OCI-LY3 (cell line): Measurements from ENCODE around the gene NCOR2.

ENCODE experiments used
- H2AFZ ChIP-seq: fragments of 200-600, 300-600 bp; shearing (Covaris generic); 2 replicates; pipeline ENCODE4 v1.6.0; 2014; ENCODE audit warnings: antibody characterized with exemption, low read depth, low read length
- H3K27ac ChIP-seq: fragments of 200-600, 300-600 bp; sonication (generic); 2 replicates; pipeline ENCODE4 v1.5.1; 2014; ENCODE audit warnings: mild to moderate bottlenecking, low read length, moderate library complexity, mixed read lengths
- H3K27me3 ChIP-seq: fragments of 200-600, 300-600 bp; sonication (generic); 2 replicates; pipeline ENCODE4 v1.6.1; 2014; ENCODE audit warnings: low read depth, low read length, mixed read lengths
- H3K36me3 ChIP-seq: fragments of 200-600, 300-600 bp; sonication (generic); replicated peaks from 2 replicates; pipeline ENCODE3; 2014; ENCODE audit warnings: low read depth, low read length, mixed read lengths
- H3K4me1 ChIP-seq: fragments of 300-600, 200-600 bp; sonication (generic); 2 replicates; pipeline ENCODE4 v1.6.1; 2014; ENCODE audit warnings: low read length, mixed read lengths
- H3K4me2 ChIP-seq: fragments of 200-600, 300-600 bp; sonication (generic); 2 replicates; pipeline ENCODE4 v1.6.1; 2014; ENCODE audit warnings: low read length, mixed read lengths
- H3K4me3 ChIP-seq: fragments of 300-600, 200-600 bp; sonication (generic); 2 replicates; pipeline ENCODE4 v1.5.1; 2014; ENCODE audit warnings: antibody characterized with exemption, mild to moderate bottlenecking, low read length, moderate library complexity
- H3K79me2 ChIP-seq: fragments of 300-600, 200-600 bp; shearing (Covaris generic); 2 replicates; pipeline ENCODE4 v1.6.1; 2014; ENCODE audit warnings: mild to moderate bottlenecking, low read length, mixed read lengths
- H3K9ac ChIP-seq: fragments of 300-600, 200-600 bp; shearing (Covaris generic); 2 replicates; pipeline ENCODE4 v1.6.0; 2014; ENCODE audit warnings: mild to moderate bottlenecking, low read length, moderate library complexity
- H3K9me3 ChIP-seq: fragments of 200-600, 300-600 bp; shearing (Covaris generic); 2 replicates; pipeline ENCODE4 v1.6.1; 2014; ENCODE audit warnings: low read length, mixed read lengths; ENCODE audit not compliant: insufficient read depth
- H4K20me1 ChIP-seq: fragments of 200-600, 300-600 bp; sonication (generic); 2 replicates; pipeline ENCODE4 v1.6.1; 2016; ENCODE audit warnings: low read length, mixed read lengths; ENCODE audit not compliant: insufficient read depth
- EZH2phosphoT487 ChIP-seq: fragments of 200-600 bp; shearing (Covaris generic); IDR thresholded peaks from 2 replicates; pipeline ENCODE4 v1.6.1; 2018; ENCODE audit warnings: antibody characterized with exemption, mixed run types, low read depth
- TF ChIP-seq, protein P1 (sequence below): fragments of 200-600, 300-600 bp; sonication (generic); IDR thresholded peaks from 2 replicates; pipeline ENCODE4 v1.5.1; 2014; ENCODE audit warnings: antibody characterized with exemption, low read length, low read depth

NCOR2 gene

DNA sequence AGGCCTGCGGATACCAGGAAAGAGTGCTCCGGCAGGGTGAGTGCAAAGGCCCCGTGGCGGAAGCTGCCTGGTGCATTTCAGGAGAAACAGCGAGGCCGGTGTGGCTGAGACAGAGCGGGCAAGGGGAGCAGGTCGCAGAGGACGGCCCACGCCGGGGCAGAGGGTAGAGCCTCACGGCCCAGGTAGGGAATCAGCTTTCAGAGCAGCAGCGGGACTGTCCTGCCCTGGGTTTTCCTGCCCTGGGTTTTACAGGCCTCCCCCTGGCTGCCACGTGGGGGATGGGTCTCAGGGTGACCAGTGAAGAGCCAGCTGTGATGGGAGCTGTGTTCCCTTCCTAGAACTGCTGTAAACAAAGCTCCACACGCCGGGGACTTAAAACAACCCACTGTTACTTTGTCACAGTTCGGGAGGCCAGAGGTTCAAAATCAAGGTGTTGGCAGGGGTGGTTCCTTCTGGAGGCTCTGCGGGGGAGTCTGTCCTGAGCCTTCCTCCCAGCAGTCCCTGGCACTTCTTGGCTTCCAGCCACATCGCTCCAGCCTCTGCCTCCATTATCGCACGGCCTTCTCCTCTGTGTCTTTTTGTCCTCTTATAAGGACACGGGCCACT lies 10.4 kb downstream of the NCOR2 start:
- Histone ChIP-seq H3K9me3 (no peaks in the 10 kb centered on the region), H3K9ac (no peak overlapping the region), H3K4me1 (peaks cover 15% of the 10 kb centered on the region), H2AFZ (no peak overlapping the region), H3K79me2 (peaks cover 99% of the 10 kb centered on the region), H3K27ac (no peak overlapping the region), H3K4me2 (no peak overlapping the region), H3K4me3 (no peak overlapping the region), H4K20me1 (peaks cover 98% of the 10 kb centered on the region), H3K27me3 (no peaks in the 10 kb centered on the region), H3K36me3 (peaks cover 18% of the 10 kb centered on the region)
- TF ChIP-seq EZH2phosphoT487: no peak
- TF ChIP-seq, protein P1, sequence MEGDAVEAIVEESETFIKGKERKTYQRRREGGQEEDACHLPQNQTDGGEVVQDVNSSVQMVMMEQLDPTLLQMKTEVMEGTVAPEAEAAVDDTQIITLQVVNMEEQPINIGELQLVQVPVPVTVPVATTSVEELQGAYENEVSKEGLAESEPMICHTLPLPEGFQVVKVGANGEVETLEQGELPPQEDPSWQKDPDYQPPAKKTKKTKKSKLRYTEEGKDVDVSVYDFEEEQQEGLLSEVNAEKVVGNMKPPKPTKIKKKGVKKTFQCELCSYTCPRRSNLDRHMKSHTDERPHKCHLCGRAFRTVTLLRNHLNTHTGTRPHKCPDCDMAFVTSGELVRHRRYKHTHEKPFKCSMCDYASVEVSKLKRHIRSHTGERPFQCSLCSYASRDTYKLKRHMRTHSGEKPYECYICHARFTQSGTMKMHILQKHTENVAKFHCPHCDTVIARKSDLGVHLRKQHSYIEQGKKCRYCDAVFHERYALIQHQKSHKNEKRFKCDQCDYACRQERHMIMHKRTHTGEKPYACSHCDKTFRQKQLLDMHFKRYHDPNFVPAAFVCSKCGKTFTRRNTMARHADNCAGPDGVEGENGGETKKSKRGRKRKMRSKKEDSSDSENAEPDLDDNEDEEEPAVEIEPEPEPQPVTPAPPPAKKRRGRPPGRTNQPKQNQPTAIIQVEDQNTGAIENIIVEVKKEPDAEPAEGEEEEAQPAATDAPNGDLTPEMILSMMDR: no peak

DNA sequence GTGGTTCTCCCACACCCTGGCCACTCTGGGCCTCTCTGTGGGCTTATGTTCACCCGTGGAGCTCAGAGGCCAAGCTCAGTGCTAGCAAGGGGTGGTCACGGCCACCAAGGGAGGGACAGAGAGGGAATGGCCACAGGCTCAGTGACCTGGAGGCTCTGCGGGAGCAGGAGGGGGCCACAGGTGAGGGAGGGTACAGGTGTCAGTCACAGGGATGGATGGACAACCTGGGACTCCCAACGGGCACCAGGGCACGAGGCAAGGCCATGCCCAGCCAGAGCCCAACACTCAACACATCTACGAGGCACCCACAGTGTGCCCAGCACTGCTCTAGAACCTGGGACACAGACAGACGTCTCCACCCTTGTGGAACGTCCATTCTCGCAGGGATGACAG lies 11.3 kb downstream of the NCOR2 start:
- H3K79me2 ChIP-seq: peaks cover 99% of the 10 kb centered on the region
- peaks cover 18% of the 10 kb centered on the region for H3K36me3 ChIP-seq
- H3K9me3 ChIP-seq: no peaks in the 10 kb centered on the region
- H3K9ac ChIP-seq: no peak overlapping the region
- H3K27ac ChIP-seq: no peak overlapping the region
- no peak overlapping the region for H2AFZ ChIP-seq
- H3K4me2 ChIP-seq: no peak overlapping the region
- no peaks in the 10 kb centered on the region for H3K27me3 ChIP-seq
- peaks cover 19% of the 10 kb centered on the region for H3K4me1 ChIP-seq
- TF ChIP-seq, protein P1: no peak
- TF ChIP-seq EZH2phosphoT487: no peak
- H4K20me1 ChIP-seq: peaks cover 98% of the 10 kb centered on the region
- H3K4me3 ChIP-seq: no peak overlapping the region

DNA sequence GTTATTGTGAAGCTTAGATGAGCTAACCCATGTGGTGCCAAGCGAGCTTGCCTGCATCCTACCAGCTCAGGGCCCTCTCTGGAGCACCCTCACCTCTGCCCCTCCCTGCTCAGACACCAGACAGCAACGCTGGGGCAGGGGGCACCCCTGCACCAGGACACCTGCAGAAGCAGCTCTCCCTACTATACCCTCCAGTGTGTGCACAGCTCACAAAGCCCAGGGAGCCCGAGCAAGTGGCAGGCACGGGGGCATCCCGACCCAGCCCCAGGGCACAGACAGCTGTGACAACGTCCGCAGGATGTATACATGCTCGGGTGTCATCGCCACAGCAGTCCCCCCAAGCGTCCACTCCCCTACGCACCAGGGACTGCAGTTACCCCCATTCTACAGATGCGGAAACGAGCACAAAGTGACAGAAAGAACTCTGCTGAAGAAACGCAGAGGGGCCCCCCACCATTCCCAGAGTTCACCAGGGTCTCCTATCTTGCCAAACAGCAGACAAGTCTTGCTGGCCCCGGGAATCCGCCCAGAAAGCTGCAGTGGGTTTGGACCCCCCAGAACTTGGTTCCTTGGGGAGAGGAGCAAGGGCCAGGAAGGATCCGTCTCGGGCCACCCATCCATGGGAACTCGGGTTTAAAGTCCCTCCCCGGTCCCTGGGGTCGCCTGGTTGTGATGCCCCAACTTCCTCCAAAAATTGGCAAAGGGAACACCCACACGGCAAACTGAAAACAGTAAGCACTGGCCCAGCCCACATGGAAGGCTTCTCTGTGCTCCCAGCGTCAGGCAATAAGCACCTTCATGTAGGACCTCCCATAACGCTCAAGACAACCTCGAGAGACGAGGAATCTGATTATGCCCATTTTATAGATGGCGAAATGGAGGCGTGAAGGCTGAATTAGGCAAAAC lies 12.0 kb downstream of the NCOR2 start:
- no peak overlapping the region for H3K27ac ChIP-seq

More for the DNA sequence above, 12.0 kb downstream of the NCOR2 start:
- Histone ChIP-seq H3K4me2 (no peak overlapping the region), H3K36me3 (peaks cover 17% of the 10 kb centered on the region), H3K79me2 (peaks cover 99% of the 10 kb centered on the region), H2AFZ (no peak overlapping the region), H3K9ac (no peak overlapping the region), H3K4me3 (no peak overlapping the region), H3K9me3 (no peaks in the 10 kb centered on the region), H3K27me3 (no peaks in the 10 kb centered on the region), H4K20me1 (peaks cover 98% of the 10 kb centered on the region), H3K4me1 (peaks cover 26% of the 10 kb centered on the region)
- no peak for TF ChIP-seq EZH2phosphoT487
- TF ChIP-seq, protein P1: no peak
